ENCODE results near the gene KATNIP. TPM values are rescaled to one million over a fixed set of nuclear protein-coding genes. Genes with fewer than 3 reads are reported as not detected.
A peak's percentile ranks its signal among the peaks of the same experiment; 100 is the strongest.

The KATNIP gene
- polyA plus RNA-seq, 1 of the 3 experiments (the other 2 are of a cell fraction), result 25.5 TPM

DNA sequence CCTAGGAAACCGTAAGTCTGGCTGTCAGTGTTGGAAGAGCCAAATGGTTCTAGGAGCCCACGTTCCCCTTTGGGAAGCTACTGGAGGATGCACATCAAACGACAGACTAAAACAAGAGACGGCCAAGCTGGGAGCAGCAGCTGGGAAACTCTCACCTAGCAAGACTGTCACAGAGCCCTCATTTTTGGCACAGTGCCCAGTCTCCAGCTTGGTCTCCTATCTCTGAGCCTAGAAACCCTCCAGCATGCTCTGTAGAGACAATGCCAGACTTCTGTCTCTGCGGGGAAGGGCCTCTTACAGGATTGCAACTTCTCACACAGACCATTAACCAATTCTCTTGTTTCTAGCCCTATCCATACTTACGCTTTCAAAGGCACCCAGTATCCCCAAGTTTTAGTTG, 23.8 kb upstream of the KATNIP start:
- Histone ChIP-seq H3K27me3 (ENCODE audit: insufficient read depth) (no peaks in the 10 kb centered on the region), H3K79me2 (ENCODE audit: insufficient read depth) (no peaks in the 10 kb centered on the region), H3K36me3 (replicated peaks in 1 of 2; ENCODE audit: control insufficient read depth in 1 of 2, insufficient read depth in 2 of 2, low read length in 1 of 2) (peaks cover 53 to 77% of the 10 kb centered on the region in 2 experiments), H3K9me3 (no peaks in the 10 kb centered on the region), H4K20me1 (ENCODE audit: insufficient read depth) (0 out of 2 replicates have a peak, but pooled peaks cover 4% of the 10 kb centered on the region), H3K4me1 (ENCODE audit: control insufficient read depth in 1 of 2, insufficient read depth in 2 of 2, low read depth in 1 of 2, low read length in 1 of 2) (0 out of 4 replicates have a peak, but pooled peaks cover 0 to 4% of the 10 kb centered on the region in 2 experiments), H3K27ac (ENCODE audit: low read depth in 2 of 2, low read length in 1 of 2) (no peak overlapping the region), H3K9me2 (no peaks in the 10 kb centered on the region), H3F3A (replicated peaks; ENCODE audit: insufficient read depth) (no peaks in the 10 kb centered on the region), H3K4me3 (ENCODE audit: low read depth in 2 of 2, low read length in 1 of 2) (no peak overlapping the region; a peak in 1 of 4 replicates), H2AFZ (ENCODE audit: low read depth) (no peak overlapping the region), H3K4me2 (no peak overlapping the region), H3K9ac (no peak overlapping the region)
- TF ChIP-seq RAD21 (IDR thresholded peaks at IDR 0.05; ENCODE audit: low read length) (no peak), GABPA (IDR thresholded peaks at IDR 0.05; ENCODE audit: low read depth) (no peak), ELF1 (IDR thresholded peaks at IDR 0.05) (no peak), FOXM1 (IDR thresholded peaks at IDR 0.05; ENCODE audit: low read depth) (no peak), CHD2 (IDR thresholded peaks at IDR 0.05; ENCODE audit: low read length, partially characterized antibody) (no peak), POLR2AphosphoS5 (IDR thresholded peaks at IDR 0.05; ENCODE audit: low read depth, low read length) (no peak), NFIC (IDR thresholded peaks at IDR 0.05; ENCODE audit: borderline replicate concordance) (0 out of 2 replicates have a peak, but pooled peaks have one; percentile 8), ZBTB33 (IDR thresholded peaks at IDR 0.05; ENCODE audit: borderline replicate concordance, low read depth) (no peak)
- TF ChIP-seq, protein P1, sequence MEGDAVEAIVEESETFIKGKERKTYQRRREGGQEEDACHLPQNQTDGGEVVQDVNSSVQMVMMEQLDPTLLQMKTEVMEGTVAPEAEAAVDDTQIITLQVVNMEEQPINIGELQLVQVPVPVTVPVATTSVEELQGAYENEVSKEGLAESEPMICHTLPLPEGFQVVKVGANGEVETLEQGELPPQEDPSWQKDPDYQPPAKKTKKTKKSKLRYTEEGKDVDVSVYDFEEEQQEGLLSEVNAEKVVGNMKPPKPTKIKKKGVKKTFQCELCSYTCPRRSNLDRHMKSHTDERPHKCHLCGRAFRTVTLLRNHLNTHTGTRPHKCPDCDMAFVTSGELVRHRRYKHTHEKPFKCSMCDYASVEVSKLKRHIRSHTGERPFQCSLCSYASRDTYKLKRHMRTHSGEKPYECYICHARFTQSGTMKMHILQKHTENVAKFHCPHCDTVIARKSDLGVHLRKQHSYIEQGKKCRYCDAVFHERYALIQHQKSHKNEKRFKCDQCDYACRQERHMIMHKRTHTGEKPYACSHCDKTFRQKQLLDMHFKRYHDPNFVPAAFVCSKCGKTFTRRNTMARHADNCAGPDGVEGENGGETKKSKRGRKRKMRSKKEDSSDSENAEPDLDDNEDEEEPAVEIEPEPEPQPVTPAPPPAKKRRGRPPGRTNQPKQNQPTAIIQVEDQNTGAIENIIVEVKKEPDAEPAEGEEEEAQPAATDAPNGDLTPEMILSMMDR (IDR thresholded peaks at IDR 0.05), result no peak
- CTCF ChIA-PET, result interaction anchor here (1.6 kb wide), 1 partner anchor 23 kb away, joined by 4 read pairs; no protein-coding TSS in a partner anchor
- POLR2A ChIA-PET, result no interaction called here
- WGBS (ENCODE audit: low lambda C conversion rate), result 92% methylated on average over 6 of the region's 6 CpGs
- DNase-seq, result peak; percentile 51

DNA sequence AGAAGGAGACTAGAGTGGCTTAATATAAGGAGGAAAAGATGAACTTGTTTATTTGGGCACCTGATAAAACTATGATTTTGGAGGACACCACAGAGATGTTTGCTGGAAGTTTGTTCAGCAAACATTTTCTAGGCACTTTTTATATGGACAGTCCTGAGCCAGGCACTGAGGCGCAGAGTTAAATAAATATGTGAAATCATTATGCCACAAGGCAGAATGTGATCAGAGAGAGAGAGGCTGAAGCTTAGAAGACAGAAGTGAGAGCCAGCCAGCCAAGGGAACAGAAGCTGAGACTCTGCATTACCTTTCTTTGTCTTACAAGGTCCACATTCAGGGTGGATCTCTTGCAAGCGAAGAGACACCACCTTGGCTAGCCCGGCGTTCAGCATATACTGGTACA, 21.6 kb upstream of the KATNIP start:
- no peak overlapping the region for H3K27ac ChIP-seq (ENCODE audit: low read depth in 2 of 2, low read length in 1 of 2)
- 0 out of 2 replicates have a peak, but pooled peaks cover 4% of the 10 kb centered on the region for H4K20me1 ChIP-seq (ENCODE audit: insufficient read depth)
- POLR2A ChIA-PET, result no interaction called here
- WGBS (ENCODE audit: low lambda C conversion rate), result 94% methylated on average over 4 of the region's 4 CpGs
- DNase-seq, result no peak
- H3K27me3 ChIP-seq (ENCODE audit: insufficient read depth), result no peaks in the 10 kb centered on the region
- H3K4me1 ChIP-seq (ENCODE audit: control insufficient read depth in 1 of 2, insufficient read depth in 2 of 2, low read depth in 1 of 2, low read length in 1 of 2), result no peaks in the 10 kb centered on the region
- peaks cover 49 to 81% of the 10 kb centered on the region in 2 experiments for H3K36me3 ChIP-seq (replicated peaks in 1 of 2; ENCODE audit: control insufficient read depth in 1 of 2, insufficient read depth in 2 of 2, low read length in 1 of 2)
- H3K9me2 ChIP-seq, result no peaks in the 10 kb centered on the region
- no peaks in the 10 kb centered on the region for H3K79me2 ChIP-seq (ENCODE audit: insufficient read depth)
- H3K4me3 ChIP-seq (ENCODE audit: low read depth in 2 of 2, low read length in 1 of 2), result no peak overlapping the region
- H3K9ac ChIP-seq, result no peak overlapping the region
- no peak overlapping the region for H3K4me2 ChIP-seq
- H3F3A ChIP-seq (replicated peaks; ENCODE audit: insufficient read depth), result peaks cover 4% of the 10 kb centered on the region
- no peaks in the 10 kb centered on the region for H3K9me3 ChIP-seq
- H2AFZ ChIP-seq (ENCODE audit: low read depth), result no peak overlapping the region
- CTCF ChIA-PET, result interaction anchor here (0.9 kb wide), 1 partner anchor 12 kb away, joined by 3 read pairs; no protein-coding TSS in a partner anchor
- TF ChIP-seq GATA2 (CRISPR knock-in tag; IDR thresholded peaks at IDR 0.05), result no peak
- TF ChIP-seq EZH2phosphoT487 (IDR thresholded peaks at IDR 0.05; ENCODE audit: borderline replicate concordance, low read depth), result no peak
- no peak for TF ChIP-seq CHD2 (IDR thresholded peaks at IDR 0.05; ENCODE audit: low read length, partially characterized antibody)
- TF ChIP-seq, protein P2, sequence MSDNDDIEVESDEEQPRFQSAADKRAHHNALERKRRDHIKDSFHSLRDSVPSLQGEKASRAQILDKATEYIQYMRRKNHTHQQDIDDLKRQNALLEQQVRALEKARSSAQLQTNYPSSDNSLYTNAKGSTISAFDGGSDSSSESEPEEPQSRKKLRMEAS (IDR thresholded peaks at IDR 0.05; ENCODE audit: low read depth), result no peak
- no peak for TF ChIP-seq FOXJ3 (CRISPR knock-in tag; IDR thresholded peaks at IDR 0.05)
- TF ChIP-seq TAF1 (IDR thresholded peaks at IDR 0.05; ENCODE audit: borderline replicate concordance, low read depth, low read length), result no peak
- TF ChIP-seq RAD21 (IDR thresholded peaks at IDR 0.05; ENCODE audit: low read length), result no peak
- TF ChIP-seq PBX3 (IDR thresholded peaks at IDR 0.05), result no peak
- no peak for TF ChIP-seq EP300 (IDR thresholded peaks at IDR 0.05; ENCODE audit: borderline replicate concordance in 1 of 2, low read depth in 1 of 2, low read length in 1 of 2)
- TF ChIP-seq YY1 (IDR thresholded peaks at IDR 0.05; ENCODE audit: low read depth), result no peak
- TF ChIP-seq TCF12 (IDR thresholded peaks at IDR 0.05), result no peak
- TF ChIP-seq GABPA (IDR thresholded peaks at IDR 0.05; ENCODE audit: low read depth), result no peak
- TF ChIP-seq SMC3 (IDR thresholded peaks at IDR 0.05; ENCODE audit: low read depth, low read length), result no peak
- no peak for TF ChIP-seq IRF3 (IDR thresholded peaks at IDR 0.05; ENCODE audit: low read depth, low read length)
- TF ChIP-seq ZBTB33 (IDR thresholded peaks at IDR 0.05; ENCODE audit: borderline replicate concordance, low read depth), result no peak

All from SK-N-SH (cell line).